Natural killer cell (primary cell): ENCODE measurements around the gene KDM1A. TPM values are rescaled to one million over a fixed set of nuclear protein-coding genes. Genes with fewer than 3 reads are reported as not detected.

Experiments
- ATAC-seq, 3 donors: fragments of 150-1000 bp in 2 of 3; fragments of 200-7000 bp in 1 of 3; cut with Tn5 transposase; 1 replicate in 1 of 3; 2 replicates in 2 of 3; pipeline ENCODE4 v1.10.0; 2021; ENCODE audit warnings: mild to moderate bottlenecking in 2 of 3, moderate library complexity in 2 of 3
- DNase-seq, 2 donors: peaks; one replicate each; pipeline versions ENCODE4 v3.0.0 to v3.0.0-alpha.2; 2013 to 2021; ENCODE audit warnings: mixed read lengths in 1 of 2
- H3K27ac ChIP-seq: one replicate; pipeline ENCODE4 v1.5.1; 2013; ENCODE audit warnings: mild to moderate bottlenecking, low read length
- H3K27me3 ChIP-seq: one replicate; pipeline ENCODE4 v1.6.1; 2013; ENCODE audit warnings: low read length; ENCODE audit not compliant: control insufficient read depth, insufficient read depth
- H3K36me3 ChIP-seq: one replicate; pipeline ENCODE4 v1.6.1; 2013; ENCODE audit warnings: low read length; ENCODE audit not compliant: control insufficient read depth, insufficient read depth
- H3K4me1 ChIP-seq: one replicate; pipeline ENCODE4 v1.6.1; 2013; ENCODE audit warnings: low read length; ENCODE audit not compliant: control insufficient read depth, insufficient read depth
- H3K4me3 ChIP-seq: one replicate; pipeline ENCODE4 v1.5.1; 2013; ENCODE audit warnings: low read length
- H3K9me3 ChIP-seq: one replicate; pipeline ENCODE4 v1.6.1; 2013; ENCODE audit warnings: low read length; ENCODE audit not compliant: control insufficient read depth, insufficient read depth
- H3K27ac Mint-ChIP-seq, 2 donors: one replicate each; pipeline ENCODE4 v1.8.0; 2022; ENCODE audit warnings: mild to moderate bottlenecking in 2 of 2, mixed read lengths in 2 of 2, moderate library complexity in 1 of 2
- H3K27me3 Mint-ChIP-seq, 2 donors: one replicate each; pipeline ENCODE4 v1.8.0; 2022; ENCODE audit warnings: low read depth in 2 of 2, mixed read lengths in 2 of 2
- H3K36me3 Mint-ChIP-seq: one replicate; pipeline ENCODE4 v1.8.0; 2022; ENCODE audit warnings: mixed read lengths
- H3K4me1 Mint-ChIP-seq, 2 donors: one replicate each; pipeline ENCODE4 v1.8.0; 2022; ENCODE audit warnings: mixed read lengths in 2 of 2
- H3K4me3 Mint-ChIP-seq: one replicate; pipeline ENCODE4 v1.8.0; 2022; ENCODE audit warnings: mild to moderate bottlenecking, moderate library complexity, mixed read lengths
- H3K9me3 Mint-ChIP-seq, 2 donors: one replicate each; pipeline ENCODE4 v1.8.0; 2022; ENCODE audit warnings: mixed read lengths in 2 of 2
- WGBS: methylation state at CpG from one replicate; pipeline ENCODE4 v1.1.7; 2013; ENCODE audit warnings: missing lambda C conversion rate; ENCODE audit not compliant: insufficient coverage; 5-methylcytosine and 5-hydroxymethylcytosine counted together
- intact Hi-C: fragments of 100-400 bp; cut with micrococcal nuclease; formaldehyde crosslinking; loops from one replicate; pipeline ENCODE4 v1.14.2; 2022
- total RNA-seq, 4 donors: library from RNA; stranded (reverse); fragments of 120-200 nt in 1 of 4; gene quantifications; one replicate each; pipeline versions ENCODE4 v1.2.3 to v1.2.4, GENCODE V29; 2013 to 2022
- TF ChIP-seq, protein P1 (sequence below): fragments of 200-600 bp; IDR thresholded peaks from one replicate; pipeline ENCODE4 v1.8.0; 2022; ENCODE audit warnings: antibody characterized with exemption

Gene KDM1A
- total RNA-seq, 3 donors from 2014 or later (not counting 1 experiment from before 2014, with no cell fraction given) = 33.0 to 45.4 (median 43.8) TPM

- H3K36me3 Mint-ChIP-seq = no peaks in the 10 kb centered on the region
- WGBS = 83% methylated on average over 3 of the region's 3 CpGs
- Histone ChIP-seq H3K27ac (no peak overlapping the region), H3K36me3 (no peaks in the 10 kb centered on the region), H3K27me3 (no peaks in the 10 kb centered on the region), H3K9me3 (no peaks in the 10 kb centered on the region), H3K4me1 (no peaks in the 10 kb centered on the region), H3K4me3 (no peak overlapping the region)
- DNase-seq (no peak), ATAC-seq (no peak)
- no peak overlapping the region for H3K27ac Mint-ChIP-seq
- H3K27me3 Mint-ChIP-seq = peaks cover 0 to 3% of the 10 kb centered on the region in 2 donors
- TF ChIP-seq, protein P1, sequence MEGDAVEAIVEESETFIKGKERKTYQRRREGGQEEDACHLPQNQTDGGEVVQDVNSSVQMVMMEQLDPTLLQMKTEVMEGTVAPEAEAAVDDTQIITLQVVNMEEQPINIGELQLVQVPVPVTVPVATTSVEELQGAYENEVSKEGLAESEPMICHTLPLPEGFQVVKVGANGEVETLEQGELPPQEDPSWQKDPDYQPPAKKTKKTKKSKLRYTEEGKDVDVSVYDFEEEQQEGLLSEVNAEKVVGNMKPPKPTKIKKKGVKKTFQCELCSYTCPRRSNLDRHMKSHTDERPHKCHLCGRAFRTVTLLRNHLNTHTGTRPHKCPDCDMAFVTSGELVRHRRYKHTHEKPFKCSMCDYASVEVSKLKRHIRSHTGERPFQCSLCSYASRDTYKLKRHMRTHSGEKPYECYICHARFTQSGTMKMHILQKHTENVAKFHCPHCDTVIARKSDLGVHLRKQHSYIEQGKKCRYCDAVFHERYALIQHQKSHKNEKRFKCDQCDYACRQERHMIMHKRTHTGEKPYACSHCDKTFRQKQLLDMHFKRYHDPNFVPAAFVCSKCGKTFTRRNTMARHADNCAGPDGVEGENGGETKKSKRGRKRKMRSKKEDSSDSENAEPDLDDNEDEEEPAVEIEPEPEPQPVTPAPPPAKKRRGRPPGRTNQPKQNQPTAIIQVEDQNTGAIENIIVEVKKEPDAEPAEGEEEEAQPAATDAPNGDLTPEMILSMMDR = no peak
- no peaks in the 10 kb centered on the region for H3K9me3 Mint-ChIP-seq
- peaks cover 5 to 6% of the 10 kb centered on the region in 2 donors for H3K4me1 Mint-ChIP-seq
- no peak overlapping the region for H3K4me3 Mint-ChIP-seq
- intact Hi-C loops = no loop called here
Measured at GRCh38 chr1:23013657-23014056, 5.6 kb upstream of the KDM1A start.

DNA sequence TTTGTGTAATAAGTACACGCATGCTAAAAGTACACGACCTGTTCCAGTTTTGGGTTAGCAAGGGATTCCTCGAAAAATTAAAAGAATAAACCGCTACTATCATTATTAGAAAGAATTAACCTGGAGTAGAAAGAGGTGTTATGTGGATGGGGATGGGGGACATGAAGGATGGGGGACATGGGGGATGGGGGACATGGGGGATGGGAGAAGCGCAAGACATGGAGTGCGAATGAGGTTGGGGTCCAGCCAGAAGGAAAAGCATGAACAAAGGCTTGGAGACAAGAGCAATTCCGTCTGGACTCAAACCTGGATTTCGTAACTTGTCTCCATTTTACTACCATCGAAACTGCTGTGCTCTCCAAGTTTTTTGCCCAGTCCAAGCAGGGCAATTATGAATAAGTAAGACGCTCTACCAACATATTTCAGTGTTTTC is 591 bp upstream of the KDM1A start:
- ATAC-seq = no peak
- Histone ChIP-seq H3K4me3 (peak overlapping the region; percentile 90), H3K9me3 (no peaks in the 10 kb centered on the region), H3K27ac (peak overlapping the region; percentile 70), H3K27me3 (no peaks in the 10 kb centered on the region), H3K4me1 (peaks cover 11% of the 10 kb centered on the region), H3K36me3 (no peaks in the 10 kb centered on the region)
- Mint-ChIP-seq H3K27me3 (no peaks in the 10 kb centered on the region), H3K36me3 (no peaks in the 10 kb centered on the region), H3K4me3 (peak overlapping the region; percentile 96), H3K27ac (peak overlapping the region; percentile 87 to 94), H3K4me1 (peaks cover 39 to 50% of the 10 kb centered on the region in 2 donors), H3K9me3 (peaks cover 0 to 2% of the 10 kb centered on the region in 2 donors)
- WGBS = 45% methylated on average over 9 of the region's 10 CpGs
- TF ChIP-seq, protein P1 = no peak
- DNase-seq = no peak
- intact Hi-C loops = no loop called here

GRCh38 chr1:23019863-23020625 is 776 bp downstream of the KDM1A start:
- Histone ChIP-seq H3K4me3 (peak overlapping the region; percentile 90), H3K36me3 (no peaks in the 10 kb centered on the region), H3K9me3 (no peaks in the 10 kb centered on the region), H3K27ac (peak overlapping the region; percentile 58), H3K4me1 (peaks cover 11% of the 10 kb centered on the region), H3K27me3 (no peaks in the 10 kb centered on the region)
- peak in 1 of 2 donors; percentile 48 for DNase-seq
- intact Hi-C loops = no loop called here
- Mint-ChIP-seq H3K36me3 (no peaks in the 10 kb centered on the region), H3K4me3 (peak overlapping the region; percentile 94), H3K27me3 (no peaks in the 10 kb centered on the region), H3K4me1 (peaks cover 51 to 62% of the 10 kb centered on the region in 2 donors), H3K9me3 (peaks cover 0 to 2% of the 10 kb centered on the region in 2 donors), H3K27ac (peak overlapping the region; percentile 67 to 94)
- ATAC-seq = no peak
- TF ChIP-seq, protein P1 = no peak
- under 1% methylated on average over 40 of the region's 42 CpGs for WGBS
